Measurements from ENCODE around the gene AEBP1. TPM values are rescaled to one million over a fixed set of nuclear protein-coding genes. Genes with fewer than 3 reads are reported as not detected.

AEBP1 gene
- total RNA-seq, 4 donors from 2014 or later = 33.9 to 151 (median 89.0) TPM

- TF ChIP-seq POLR2A (IDR thresholded peaks at IDR 0.05) (no peak), EP300 (IDR thresholded peaks at IDR 0.05; ENCODE audit: low read depth) (no peak), POLR2AphosphoS5 (IDR thresholded peaks at IDR 0.05) (no peak)
- TF ChIP-seq, protein P1, sequence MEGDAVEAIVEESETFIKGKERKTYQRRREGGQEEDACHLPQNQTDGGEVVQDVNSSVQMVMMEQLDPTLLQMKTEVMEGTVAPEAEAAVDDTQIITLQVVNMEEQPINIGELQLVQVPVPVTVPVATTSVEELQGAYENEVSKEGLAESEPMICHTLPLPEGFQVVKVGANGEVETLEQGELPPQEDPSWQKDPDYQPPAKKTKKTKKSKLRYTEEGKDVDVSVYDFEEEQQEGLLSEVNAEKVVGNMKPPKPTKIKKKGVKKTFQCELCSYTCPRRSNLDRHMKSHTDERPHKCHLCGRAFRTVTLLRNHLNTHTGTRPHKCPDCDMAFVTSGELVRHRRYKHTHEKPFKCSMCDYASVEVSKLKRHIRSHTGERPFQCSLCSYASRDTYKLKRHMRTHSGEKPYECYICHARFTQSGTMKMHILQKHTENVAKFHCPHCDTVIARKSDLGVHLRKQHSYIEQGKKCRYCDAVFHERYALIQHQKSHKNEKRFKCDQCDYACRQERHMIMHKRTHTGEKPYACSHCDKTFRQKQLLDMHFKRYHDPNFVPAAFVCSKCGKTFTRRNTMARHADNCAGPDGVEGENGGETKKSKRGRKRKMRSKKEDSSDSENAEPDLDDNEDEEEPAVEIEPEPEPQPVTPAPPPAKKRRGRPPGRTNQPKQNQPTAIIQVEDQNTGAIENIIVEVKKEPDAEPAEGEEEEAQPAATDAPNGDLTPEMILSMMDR (IDR thresholded peaks at IDR 0.05) = no peak
- intact Hi-C loops (cut with DNase I; ENCODE audit: low total_unique reads) = no loop called here
- 89% methylated on average over 4 of the region's 4 CpGs; no CpG with 5 or more reads in 1 of the 2 donors for WGBS, 2 donors (ENCODE audit: low coverage in 1 of 2)
These were observed 19.4 kb upstream of the AEBP1 start for GRCh38 chr7:44084701-44085100.

DNA sequence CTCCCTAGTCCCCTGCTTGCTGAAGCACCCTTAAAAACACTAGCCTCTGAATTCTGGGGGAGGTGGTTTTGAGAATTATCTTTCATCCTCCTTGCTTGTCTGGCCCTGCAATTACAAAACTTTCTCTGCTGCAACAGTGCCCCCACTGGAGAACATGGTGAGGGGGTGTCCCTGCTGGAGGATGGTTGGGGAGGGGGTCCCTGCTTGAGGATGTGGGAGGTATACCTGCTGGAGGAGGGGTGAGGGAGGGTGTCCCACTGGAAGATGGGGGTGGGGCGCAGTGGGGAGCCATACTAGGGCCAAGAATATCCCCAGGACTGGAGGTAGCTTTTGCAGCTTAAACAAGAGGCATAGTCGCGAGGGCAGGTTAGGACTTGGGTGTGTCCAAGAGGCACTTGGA is 18.6 kb upstream of the AEBP1 start:
- in situ Hi-C loops (cut with MboI; ENCODE audit: low pct_ligation_motif_present in 1 of 4, low pct_unique_long_range_greater_than_20kb in 1 of 4, low sequenced_read_pairs in 3 of 4) = no loop called here
- no peak for TF ChIP-seq POLR2A (IDR thresholded peaks at IDR 0.05)
- TF ChIP-seq EP300 (IDR thresholded peaks at IDR 0.05; ENCODE audit: low read depth) = no peak
- TF ChIP-seq POLR2AphosphoS5 (IDR thresholded peaks at IDR 0.05) = no peak
- TF ChIP-seq, protein P1 (IDR thresholded peaks at IDR 0.05) = no peak

More at GRCh38 chr7:44084701-44085100, 19.4 kb upstream of the AEBP1 start:
- Histone ChIP-seq H3K36me3 (no peaks in the 10 kb centered on the region), H3K9me3 (no peaks in the 10 kb centered on the region), H3K27me3 (no peaks in the 10 kb centered on the region), H3K4me1 (peaks cover 0 to 24% (median 10%) of the 10 kb centered on the region in 4 donors), H3K27ac (no peak overlapping the region), H3K4me3 (no peak overlapping the region)
- no peak for DNase-seq
- in situ Hi-C loops (cut with MboI; ENCODE audit: low pct_ligation_motif_present in 1 of 4, low pct_unique_long_range_greater_than_20kb in 1 of 4, low sequenced_read_pairs in 3 of 4) = no loop called here

GRCh38 chr7:44086627-44087026 is 17.5 kb upstream of the AEBP1 start:
- in situ Hi-C loops (cut with MboI; ENCODE audit: low pct_ligation_motif_present in 1 of 4, low pct_unique_long_range_greater_than_20kb in 1 of 4, low sequenced_read_pairs in 3 of 4) (no loop called here), intact Hi-C loops (cut with DNase I; ENCODE audit: low total_unique reads) (no loop called here)
- H3K36me3 ChIP-seq = no peaks in the 10 kb centered on the region
- no peak overlapping the region for H3K27ac ChIP-seq
- DNase-seq = no peak
- peaks cover 0 to 14% (median 1%) of the 10 kb centered on the region in 4 donors for H3K4me1 ChIP-seq
- H3K4me3 ChIP-seq = no peak overlapping the region
- TF ChIP-seq, protein P1 (IDR thresholded peaks at IDR 0.05) = no peak
- TF ChIP-seq POLR2A (IDR thresholded peaks at IDR 0.05) (no peak), POLR2AphosphoS5 (IDR thresholded peaks at IDR 0.05) (no peak), EP300 (IDR thresholded peaks at IDR 0.05; ENCODE audit: low read depth) (no peak)
- H3K27me3 ChIP-seq = no peaks in the 10 kb centered on the region
- WGBS, 2 donors (ENCODE audit: low coverage in 1 of 2) = 100% methylated on average over 3 of the region's 3 CpGs
- H3K9me3 ChIP-seq = no peaks in the 10 kb centered on the region

More for the DNA sequence above, 18.6 kb upstream of the AEBP1 start:
- intact Hi-C loops (cut with DNase I; ENCODE audit: low total_unique reads) = no loop called here
- no peaks in the 10 kb centered on the region for H3K36me3 ChIP-seq
- no peaks in the 10 kb centered on the region for H3K9me3 ChIP-seq
- WGBS, 2 donors (ENCODE audit: low coverage in 1 of 2) = 83% methylated on average over 3 of the region's 3 CpGs; no CpG with 5 or more reads in 1 of the 2 donors
- no peak for DNase-seq
- H3K27ac ChIP-seq = no peak overlapping the region
- no peaks in the 10 kb centered on the region for H3K27me3 ChIP-seq
- no peak overlapping the region for H3K4me3 ChIP-seq
- peaks cover 0 to 24% (median 10%) of the 10 kb centered on the region in 4 donors for H3K4me1 ChIP-seq

- Histone ChIP-seq H3K4me3 (no peak overlapping the region), H3K27me3 (no peaks in the 10 kb centered on the region), H3K36me3 (no peaks in the 10 kb centered on the region), H3K4me1 (peaks cover 0 to 11% (median 1%) of the 10 kb centered on the region in 4 donors), H3K27ac (peak overlapping the region; percentile 68 to 81 (median 72)), H3K9me3 (no peaks in the 10 kb centered on the region)
- in situ Hi-C loops (cut with MboI; ENCODE audit: low pct_ligation_motif_present in 1 of 4, low pct_unique_long_range_greater_than_20kb in 1 of 4, low sequenced_read_pairs in 3 of 4) = no loop called here
- WGBS, 2 donors (ENCODE audit: low coverage in 1 of 2) = 43 to 49% methylated on average over 4 to 20 of the region's 20 CpGs
- intact Hi-C loops (cut with DNase I; ENCODE audit: low total_unique reads) = no loop called here
- TF ChIP-seq POLR2A (IDR thresholded peaks at IDR 0.05) (no peak), POLR2AphosphoS5 (IDR thresholded peaks at IDR 0.05) (no peak), EP300 (IDR thresholded peaks at IDR 0.05; ENCODE audit: low read depth) (no peak)
- TF ChIP-seq, protein P1 (IDR thresholded peaks at IDR 0.05) = no peak
- no peak for DNase-seq
These were observed 16.0 kb upstream of the AEBP1 start for GRCh38 chr7:44087911-44088838.
